HG03354 (cell line): ENCODE results near the gene BAG5.
"Not testable (repeated sequence)": the region's sequence is repeated elsewhere in the genome, so short reads cannot be mapped to it uniquely, and the experiment has no call there.

Experiments used
- ATAC-seq: cut with Tn5 transposase; IDR thresholded peaks from one replicate; pipeline ENCODE4 v1.9.1; 2021; ENCODE audit warnings: mild to moderate bottlenecking; ENCODE audit not compliant: unreplicated experiment, poor library complexity, severe bottlenecking

BAG5 gene

DNA sequence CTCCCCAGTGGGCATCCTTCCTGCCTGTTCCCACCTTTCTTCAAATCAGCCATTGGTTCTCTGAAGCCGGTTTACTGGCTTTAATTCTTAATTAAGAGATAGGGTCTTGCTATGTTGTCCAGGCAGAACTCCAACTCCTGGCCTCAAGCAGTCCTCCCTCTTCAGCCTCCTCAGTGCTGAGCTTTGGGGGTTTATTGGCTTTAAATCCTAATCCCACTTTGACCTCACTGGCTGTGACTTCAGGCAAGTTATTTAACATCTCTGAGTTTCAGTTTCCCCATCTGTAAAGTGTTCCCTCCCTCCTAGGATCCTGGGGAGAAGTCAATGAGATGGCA lies 35.6 kb downstream of the BAG5 start:
- no peak for ATAC-seq

DNA sequence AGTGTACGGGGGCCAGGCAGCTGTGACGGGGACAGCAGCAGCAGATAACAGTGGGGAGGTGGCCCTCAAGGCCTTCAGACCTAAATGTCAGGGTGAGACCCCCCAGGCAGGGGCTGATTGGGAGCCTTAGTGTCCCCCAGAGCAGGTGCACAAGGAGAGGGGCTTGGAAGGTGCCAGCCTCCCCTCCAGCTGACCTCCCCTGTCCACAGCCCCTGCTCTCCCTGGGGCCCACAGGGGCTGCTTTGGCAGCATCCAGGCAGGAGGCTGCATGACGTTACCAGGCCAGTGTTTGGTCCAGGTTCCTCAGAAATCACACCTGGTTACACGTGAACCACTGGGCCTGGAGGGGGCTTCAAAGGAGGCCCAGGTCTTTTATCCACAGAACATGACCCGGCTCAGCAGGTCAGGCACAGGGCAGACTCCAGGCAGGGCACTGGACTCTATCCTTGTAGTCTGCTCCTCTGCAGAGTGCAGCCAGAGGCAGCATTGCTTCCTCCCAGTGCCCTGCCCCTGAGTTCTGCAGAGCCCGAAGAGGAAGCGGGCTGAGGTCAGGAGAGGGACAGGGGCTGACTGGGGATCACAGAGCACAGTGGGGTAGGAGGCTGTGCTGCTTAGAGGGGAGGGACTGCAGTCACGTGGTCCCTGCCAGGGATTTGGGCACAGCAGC lies 36.1 kb downstream of the BAG5 start:
- ATAC-seq, result no peak

GRCh38 chr14:103525430-103526246 lies 36.8 kb downstream of the BAG5 start:
- ATAC-seq, result not testable (repeated sequence)

- ATAC-seq, result no peak
Measured at GRCh38 chr14:103524002-103524935, 38.2 kb downstream of the BAG5 start.

- no peak for ATAC-seq
Measured at GRCh38 chr14:103523575-103523954, 38.9 kb downstream of the BAG5 start.

DNA sequence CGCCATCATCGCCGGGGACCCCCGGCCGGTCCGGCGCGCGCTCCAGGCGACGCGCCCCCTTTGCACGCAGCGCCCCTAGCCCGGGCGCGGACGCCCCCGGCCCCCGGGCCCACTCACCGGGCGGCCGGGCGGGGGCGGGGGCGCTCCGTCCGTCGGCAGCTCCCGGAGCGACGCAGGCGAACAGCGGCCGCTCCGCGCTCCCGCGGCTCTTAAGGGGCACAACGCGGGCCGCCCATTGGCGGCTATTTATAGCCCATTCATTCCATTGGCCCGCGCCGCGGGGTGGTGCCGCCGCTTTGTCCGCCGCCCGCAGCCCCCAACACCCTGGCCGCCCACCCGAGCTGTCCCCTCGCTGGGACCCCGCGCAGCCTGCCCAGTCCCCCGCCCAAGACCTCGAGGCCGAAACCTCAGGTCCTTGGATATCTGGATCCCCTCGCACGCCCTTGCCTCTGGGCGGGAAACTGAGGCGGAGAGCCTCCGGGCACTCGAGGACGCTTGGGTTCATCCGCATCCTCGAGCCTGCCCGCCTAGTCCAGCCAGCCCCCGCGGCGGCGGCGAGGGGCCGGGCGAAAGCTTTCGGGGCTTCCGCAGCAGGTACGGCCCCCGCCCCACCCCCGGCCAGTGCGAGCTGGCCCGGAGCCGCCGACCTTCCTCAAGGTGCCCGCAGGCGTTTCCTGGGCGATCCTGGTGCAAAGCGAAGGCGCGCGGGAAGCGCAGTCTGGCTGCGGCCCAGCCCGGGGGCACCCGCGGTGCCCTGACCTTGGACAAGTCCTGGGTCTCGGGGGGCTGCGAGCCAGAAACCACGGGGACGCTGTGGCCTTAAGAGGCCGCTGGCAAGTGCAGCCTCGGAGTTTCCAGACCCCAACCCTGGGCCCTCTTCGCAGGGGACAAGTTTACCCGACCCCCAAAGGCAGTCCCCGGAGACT lies 39.5 kb downstream of the BAG5 start, which contains the start of gene CKB:
CKB (minus strand) TSS at position 182 of the 926 bp plus-strand sequence. CDS start 337 bp downstream, outside the sequence.
- no peak for ATAC-seq

- ATAC-seq, result no peak
Measured at GRCh38 chr14:103521951-103522563, 40.4 kb downstream of the BAG5 start.

DNA sequence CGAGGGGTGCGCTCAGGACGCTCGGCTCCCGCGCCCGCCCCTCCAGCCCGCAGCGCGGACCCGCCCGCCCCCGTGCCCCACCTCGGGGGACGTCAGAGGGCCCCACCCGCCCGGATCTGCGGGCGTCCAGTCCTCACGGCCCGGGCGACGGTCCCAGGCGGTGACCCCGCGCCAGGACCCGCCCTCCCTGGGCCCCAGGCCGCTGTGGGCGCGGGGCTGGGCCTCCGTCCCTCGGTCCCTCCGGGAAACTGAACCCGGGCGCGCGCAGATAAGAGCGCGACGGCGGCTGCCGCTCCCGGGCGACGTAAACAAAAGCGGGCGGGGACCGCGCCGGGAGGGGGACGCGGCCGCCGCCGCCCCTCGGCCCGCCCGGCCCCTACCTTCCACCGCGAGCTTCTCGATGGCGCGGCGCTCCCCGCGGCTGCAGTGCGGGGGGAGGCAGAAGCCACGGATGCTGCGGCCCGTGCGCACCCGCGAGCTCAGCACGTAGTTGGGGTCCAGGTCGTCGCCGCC lies 41.0 kb downstream of the BAG5 start:
- ATAC-seq, result no peak

DNA sequence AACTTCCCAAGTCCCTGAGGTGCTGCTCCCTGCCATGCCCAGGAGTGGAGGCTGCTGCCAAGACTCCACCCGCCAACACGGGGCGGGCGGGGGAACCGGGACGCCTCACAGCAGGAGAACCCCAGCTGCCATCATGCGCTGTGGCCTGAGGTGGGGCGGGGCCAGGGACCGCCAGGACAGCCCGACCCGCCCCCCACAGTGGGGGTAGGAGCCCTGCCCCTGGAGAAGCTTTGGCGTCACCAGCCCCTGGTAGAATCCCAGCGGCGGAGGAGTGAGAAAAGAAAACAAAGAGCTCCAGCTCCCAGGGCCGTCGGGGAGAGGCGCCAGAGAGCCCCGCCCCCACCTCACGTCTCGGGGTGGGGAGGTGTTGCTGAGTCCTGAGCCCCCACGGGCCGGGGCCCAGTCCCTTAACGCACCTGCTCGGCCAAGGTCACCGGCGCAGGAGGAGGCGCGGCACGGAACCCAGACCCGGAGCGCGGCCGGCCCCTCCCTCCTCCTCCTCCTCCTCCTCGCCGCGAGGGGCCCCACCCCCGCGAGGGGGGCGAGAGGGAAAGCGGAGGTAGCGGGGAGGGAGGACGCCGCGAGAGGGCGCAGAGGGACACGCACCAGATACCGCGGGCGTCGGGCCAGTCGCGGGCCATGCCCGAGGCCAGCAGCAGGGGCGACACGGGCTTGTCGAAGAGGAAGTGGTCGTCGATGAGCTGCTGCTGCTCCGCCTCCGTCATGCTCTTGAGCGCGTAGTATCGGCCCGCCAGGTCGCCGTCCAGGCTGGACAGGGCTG lies 41.6 kb downstream of the BAG5 start:
- peak; percentile 37 for ATAC-seq

GRCh38 chr14:103520269-103520656 lies 42.2 kb downstream of the BAG5 start:
- no peak for ATAC-seq

- no peak for ATAC-seq
Measured at GRCh38 chr14:103519837-103520212, 42.6 kb downstream of the BAG5 start.

DNA sequence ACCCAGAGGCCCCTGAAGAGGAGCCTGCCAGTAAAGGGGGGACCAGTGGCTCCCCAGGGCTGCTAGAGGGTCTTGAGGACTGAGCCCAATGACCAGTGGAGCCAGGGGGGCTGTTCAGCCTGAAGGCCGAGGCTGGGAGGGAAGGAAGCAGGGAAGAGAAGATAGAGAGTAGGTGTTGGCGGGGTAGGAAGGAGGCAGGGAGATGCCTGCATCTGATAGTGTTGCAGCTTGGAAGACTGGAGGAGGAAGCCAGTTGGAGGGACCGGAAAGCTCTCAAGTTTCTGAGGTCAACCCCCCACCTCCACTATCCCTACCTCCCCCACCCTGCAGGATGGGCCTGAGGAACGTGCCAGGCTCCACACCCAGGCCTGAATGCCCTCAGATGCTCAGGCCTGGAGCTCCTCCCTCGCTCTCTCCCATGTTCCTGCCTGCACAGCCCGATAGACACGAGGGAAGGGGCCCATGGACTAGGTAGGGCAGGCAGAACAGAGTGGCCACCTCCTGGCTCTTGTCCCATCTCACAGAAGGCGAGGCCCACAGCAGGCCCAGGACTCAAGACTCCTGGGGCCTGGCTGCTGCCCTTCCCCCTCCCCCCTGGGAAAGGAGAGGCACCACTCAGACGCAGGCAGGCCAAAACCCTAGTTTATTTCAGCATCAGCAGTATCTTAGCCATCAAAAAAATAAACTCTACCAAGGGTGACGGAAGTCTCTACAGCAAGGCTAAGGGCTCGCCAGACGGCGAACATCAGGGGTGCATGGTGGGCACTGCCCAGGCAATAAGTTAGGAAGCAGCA lies 43.2 kb downstream of the BAG5 start:
- ATAC-seq, result no peak

GRCh38 chr14:103518422-103519042 lies 43.9 kb downstream of the BAG5 start:
- ATAC-seq, result no peak

- ATAC-seq, result no peak
Measured at GRCh38 chr14:103517721-103518421, 44.6 kb downstream of the BAG5 start.

DNA sequence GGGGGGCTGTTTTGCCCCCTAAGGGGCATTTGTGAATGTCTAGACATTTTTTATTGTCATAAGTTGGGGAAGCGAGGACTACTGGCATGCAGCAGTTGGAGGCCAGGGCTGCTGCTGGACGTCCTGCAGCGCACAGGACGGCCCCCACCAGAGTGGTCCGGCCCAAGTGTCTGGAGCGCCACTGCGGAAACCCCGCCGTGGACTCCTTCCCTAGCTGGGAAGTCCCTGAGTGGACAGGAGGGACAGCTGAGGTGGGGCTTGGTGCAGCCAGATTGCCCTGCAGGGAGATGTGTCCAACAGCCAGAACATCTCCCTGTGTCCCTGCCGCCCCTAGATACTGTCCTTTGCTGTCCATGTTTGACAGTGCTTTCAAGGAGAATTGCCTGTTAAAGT lies 45.3 kb downstream of the BAG5 start:
- no peak for ATAC-seq
